ENCODE results near the gene SLU7. TPM values are rescaled to one million over a fixed set of nuclear protein-coding genes. Genes with fewer than 3 reads are reported as not detected.

SLU7 gene
- total RNA-seq, 1 experiment from 2014 or later: 75.3 TPM

GRCh38 chr5:160441311-160441781 lies 22.5 kb upstream of the SLU7 start:
- POLR2A ChIA-PET (ENCODE audit: unreplicated experiment): no interaction called here
- no peak overlapping the region for H3K27ac ChIP-seq
- H3K4me2 ChIP-seq: no peak overlapping the region
- H4K20me1 ChIP-seq (ENCODE audit: insufficient read depth): no peaks in the 10 kb centered on the region
- no peak overlapping the region for H3K4me3 ChIP-seq
- intact Hi-C loops (cut with micrococcal nuclease; ENCODE audit: unreplicated experiment): no loop called here
- no peaks in the 10 kb centered on the region for H3F3A ChIP-seq (ENCODE audit: insufficient read depth, low read depth)
- CTCF ChIA-PET: interaction anchor here (0.5 kb wide), 1 partner anchor 22 kb away, joined by 4 read pairs; the partner anchor contains the start of gene SLU7
- no peaks in the 10 kb centered on the region for H3K79me2 ChIP-seq (ENCODE audit: low read depth)
- no TSS peak for BruUV-seq (replicated peaks)
- TF ChIP-seq CTCF (conservative IDR thresholded peaks at IDR 0.05): no peak
- no peak for DNase-seq
- peaks cover 6% of the 10 kb centered on the region; the same call in 1 of the 2 replicates for H3K4me1 ChIP-seq (replicated peaks; ENCODE audit: insufficient read depth)
- no peaks in the 10 kb centered on the region for H3K27me3 ChIP-seq (ENCODE audit: insufficient read depth, low read depth)
- H3K9me3 ChIP-seq (ENCODE audit: insufficient read depth, low read depth): no peaks in the 10 kb centered on the region
- no peak overlapping the region for H2AFZ ChIP-seq
- H3K9me2 ChIP-seq (ENCODE audit: insufficient read depth): no peaks in the 10 kb centered on the region
- H3K36me3 ChIP-seq (ENCODE audit: low read depth): no peaks in the 10 kb centered on the region

- POLR2A ChIA-PET (ENCODE audit: unreplicated experiment): no interaction called here
- no peak for TF ChIP-seq EZH2 (IDR thresholded peaks at IDR 0.05; ENCODE audit: low read depth)
- peak; percentile 93 for TF ChIP-seq CTCF (conservative IDR thresholded peaks at IDR 0.05)
- Histone ChIP-seq H3F3A (ENCODE audit: insufficient read depth, low read depth) (no peaks in the 10 kb centered on the region), H3K36me3 (ENCODE audit: low read depth) (no peaks in the 10 kb centered on the region), H3K27me3 (ENCODE audit: insufficient read depth, low read depth) (no peaks in the 10 kb centered on the region), H4K20me1 (ENCODE audit: insufficient read depth) (no peaks in the 10 kb centered on the region), H3K4me3 (peak overlapping the region; percentile 61), H3K4me1 (replicated peaks; ENCODE audit: insufficient read depth) (peaks cover 6% of the 10 kb centered on the region; the same call in 1 of the 2 replicates), H3K79me2 (ENCODE audit: low read depth) (no peaks in the 10 kb centered on the region), H3K27ac (no peak overlapping the region), H3K9me3 (ENCODE audit: insufficient read depth, low read depth) (no peaks in the 10 kb centered on the region), H3K4me2 (peak overlapping the region; percentile 96), H3K9me2 (ENCODE audit: insufficient read depth) (no peaks in the 10 kb centered on the region), H2AFZ (peak overlapping the region; percentile 86)
- CTCF ChIA-PET: interaction anchor here (0.5 to 2.0 kb wide), 3 partner anchors 20 to 1362 kb away, joined by 6 to 23 read pairs (median 8); partner anchors contain the start of gene SLU7
- BruUV-seq (replicated peaks): no TSS peak
- intact Hi-C loops (cut with micrococcal nuclease; ENCODE audit: unreplicated experiment): loop anchor here (2.0 to 5.0 kb wide), 2 partner anchors 70 to 348 kb away; no protein-coding TSS in a partner anchor
- DNase-seq: peak; percentile 57 to 83
Measured at GRCh38 chr5:160439205-160439600, 20.3 kb upstream of the SLU7 start.

- Histone ChIP-seq H2AFZ (peak overlapping the region; percentile 86), H3K4me2 (peak overlapping the region; percentile 96), H3F3A (ENCODE audit: insufficient read depth, low read depth) (no peaks in the 10 kb centered on the region), H3K9me3 (ENCODE audit: insufficient read depth, low read depth) (no peaks in the 10 kb centered on the region), H3K79me2 (ENCODE audit: low read depth) (no peaks in the 10 kb centered on the region), H3K4me1 (replicated peaks; ENCODE audit: insufficient read depth) (peaks cover 6% of the 10 kb centered on the region; the same call in 1 of the 2 replicates), H3K36me3 (ENCODE audit: low read depth) (no peaks in the 10 kb centered on the region), H3K9me2 (ENCODE audit: insufficient read depth) (no peaks in the 10 kb centered on the region), H3K27ac (no peak overlapping the region), H3K4me3 (peak overlapping the region; percentile 61; the same call in 1 of the 2 replicates), H3K27me3 (ENCODE audit: insufficient read depth, low read depth) (no peaks in the 10 kb centered on the region), H4K20me1 (ENCODE audit: insufficient read depth) (no peaks in the 10 kb centered on the region)
- intact Hi-C loops (cut with micrococcal nuclease; ENCODE audit: unreplicated experiment): loop anchor here (2.0 to 5.0 kb wide), 2 partner anchors 70 to 349 kb away; no protein-coding TSS in a partner anchor
- TF ChIP-seq EZH2 (IDR thresholded peaks at IDR 0.05; ENCODE audit: low read depth): no peak
- peak; percentile 71 for TF ChIP-seq CTCF (conservative IDR thresholded peaks at IDR 0.05)
- peak in 1 of 2 experiments; percentile 34 for DNase-seq
- ChIA-PET POLR2A (ENCODE audit: unreplicated experiment) (interaction anchor here (0.6 kb wide), 1 partner anchor 168 kb away, joined by 3 read pairs; no protein-coding TSS in a partner anchor), CTCF (interaction anchor here (0.5 to 2.0 kb wide), 5 partner anchors 17 to 1361 kb away, joined by 3 to 23 read pairs (median 6); partner anchors contain the start of genes PTTG1 and SLU7)
- no TSS peak for BruUV-seq (replicated peaks)
Measured at GRCh38 chr5:160438316-160439204, 19.7 kb upstream of the SLU7 start.

Data from PC-9 (cell line).